GM12873 (cell line): ENCODE results near the gene COL27A1.
A peak's percentile ranks its signal among the peaks of the same experiment; 100 is the strongest.

Experiments
- TF ChIP-seq, protein P1 (sequence below): IDR thresholded peaks from 2 replicates; pipeline ENCODE4 v1.5.1; 2012; ENCODE audit warnings: low read depth, mild to moderate bottlenecking, moderate library complexity, low read length, control low read depth; ENCODE audit not compliant: insufficient read depth; ENCODE audit errors: missing control alignments

COL27A1 gene

DNA sequence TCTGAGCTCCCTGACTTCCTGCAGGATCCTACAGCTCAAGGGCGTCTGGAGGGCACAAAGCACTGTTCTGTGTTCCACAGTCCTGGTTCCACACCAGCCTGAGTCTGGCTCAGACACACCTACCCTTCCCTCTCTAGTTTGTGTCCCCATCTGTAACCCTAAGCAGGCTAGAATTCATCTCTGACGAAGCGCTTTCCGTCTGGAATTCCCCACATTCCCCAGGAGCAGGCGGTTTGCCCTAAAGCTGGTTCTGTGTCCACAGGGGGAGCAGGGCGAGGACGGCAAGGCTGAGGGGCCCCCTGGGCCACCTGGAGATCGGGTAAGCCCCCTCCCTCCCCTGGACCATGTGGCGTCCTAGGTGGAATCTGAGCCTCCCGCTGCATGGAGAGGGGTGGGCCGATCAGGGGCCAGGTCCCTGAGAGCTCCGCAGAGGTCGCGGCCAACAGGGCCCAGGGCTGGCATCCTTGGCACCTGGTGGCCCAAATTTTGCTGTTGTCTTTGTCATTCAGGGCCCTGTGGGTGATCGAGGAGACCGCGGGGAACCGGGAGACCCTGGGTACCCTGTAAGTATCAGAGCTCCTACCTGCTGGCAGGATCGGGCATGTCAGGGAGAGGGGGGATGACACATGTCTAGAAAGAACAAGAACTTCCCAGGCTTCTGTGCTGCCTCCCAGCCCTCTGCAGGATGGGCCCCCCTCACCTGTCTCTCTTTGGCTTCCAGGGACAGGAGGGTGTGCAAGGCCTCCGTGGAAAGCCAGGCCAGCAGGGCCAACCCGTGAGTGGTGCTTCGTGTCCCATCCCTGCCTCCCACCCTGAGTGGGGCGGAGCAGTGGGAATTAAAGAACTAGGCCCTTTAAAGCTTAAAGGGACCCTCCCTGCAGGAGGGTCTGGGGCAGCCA is 133.1 kb downstream of the COL27A1 start:
- TF ChIP-seq, protein P1, sequence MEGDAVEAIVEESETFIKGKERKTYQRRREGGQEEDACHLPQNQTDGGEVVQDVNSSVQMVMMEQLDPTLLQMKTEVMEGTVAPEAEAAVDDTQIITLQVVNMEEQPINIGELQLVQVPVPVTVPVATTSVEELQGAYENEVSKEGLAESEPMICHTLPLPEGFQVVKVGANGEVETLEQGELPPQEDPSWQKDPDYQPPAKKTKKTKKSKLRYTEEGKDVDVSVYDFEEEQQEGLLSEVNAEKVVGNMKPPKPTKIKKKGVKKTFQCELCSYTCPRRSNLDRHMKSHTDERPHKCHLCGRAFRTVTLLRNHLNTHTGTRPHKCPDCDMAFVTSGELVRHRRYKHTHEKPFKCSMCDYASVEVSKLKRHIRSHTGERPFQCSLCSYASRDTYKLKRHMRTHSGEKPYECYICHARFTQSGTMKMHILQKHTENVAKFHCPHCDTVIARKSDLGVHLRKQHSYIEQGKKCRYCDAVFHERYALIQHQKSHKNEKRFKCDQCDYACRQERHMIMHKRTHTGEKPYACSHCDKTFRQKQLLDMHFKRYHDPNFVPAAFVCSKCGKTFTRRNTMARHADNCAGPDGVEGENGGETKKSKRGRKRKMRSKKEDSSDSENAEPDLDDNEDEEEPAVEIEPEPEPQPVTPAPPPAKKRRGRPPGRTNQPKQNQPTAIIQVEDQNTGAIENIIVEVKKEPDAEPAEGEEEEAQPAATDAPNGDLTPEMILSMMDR, result no peak

GRCh38 chr9:114289106-114289505 is 133.8 kb downstream of the COL27A1 start:
- TF ChIP-seq, protein P1, result no peak

- TF ChIP-seq, protein P1, result no peak
Measured at GRCh38 chr9:114289571-114290481, 134.5 kb downstream of the COL27A1 start.

- TF ChIP-seq, protein P1, result no peak
Measured at GRCh38 chr9:114290561-114290986, 135.2 kb downstream of the COL27A1 start.

GRCh38 chr9:114291064-114291474 is 135.7 kb downstream of the COL27A1 start:
- TF ChIP-seq, protein P1, result peak; percentile 80

DNA sequence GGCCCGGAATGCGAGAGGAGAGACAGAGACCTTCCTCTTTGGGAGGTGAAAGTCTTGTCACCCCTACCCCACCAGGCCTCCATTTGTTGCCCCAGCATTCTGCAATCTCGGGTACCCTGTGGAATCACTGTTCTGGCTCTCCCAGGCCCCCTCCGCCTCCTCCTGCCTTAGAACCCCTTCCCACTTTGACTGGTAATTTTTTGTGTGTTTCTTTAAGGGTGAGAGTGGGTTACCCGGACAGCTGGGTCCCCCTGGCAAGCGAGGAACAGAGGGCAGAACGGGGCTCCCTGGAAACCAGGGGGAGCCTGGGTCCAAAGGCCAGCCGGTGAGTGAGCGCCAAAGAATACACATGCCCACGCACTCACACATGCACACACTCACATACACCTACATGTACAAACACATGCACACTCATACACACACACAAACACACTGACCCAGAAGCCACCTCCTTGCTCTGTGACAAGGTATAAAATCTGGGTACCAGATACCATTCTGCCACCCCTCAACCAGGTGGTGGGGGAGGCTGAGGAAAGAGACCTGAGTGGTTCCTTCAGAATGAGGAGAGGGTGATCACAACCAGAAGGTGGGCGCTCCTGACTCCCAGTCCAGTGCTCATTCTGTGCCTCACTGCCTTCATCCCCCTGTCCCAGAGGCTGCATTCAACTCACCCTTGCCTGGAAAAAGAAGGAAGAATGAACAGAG is 136.7 kb downstream of the COL27A1 start:
- TF ChIP-seq, protein P1, result no peak
